Thoracic aorta (tissue), 2 donors: ENCODE results near the gene KMT2E. TPM values are rescaled to one million over a fixed set of nuclear protein-coding genes. Genes with fewer than 3 reads are reported as not detected.

Experiments
- ATAC-seq: fragments of 150-250 bp; one replicate; pipeline ENCODE4 v1.8.0; 2017; ENCODE audit warnings: low read depth; ENCODE audit not compliant: insufficient number of reproducible peaks, low FRiP score
- DNase-seq: peaks from one replicate; pipeline ENCODE4 v3.0.0-alpha.2; 2020; ENCODE audit warnings: low spot score
- H3K27ac ChIP-seq, 2 donors: fragments of 200-600 bp; sonication (generic); 1 replicate in 1 of 2; 2 replicates in 1 of 2; pipeline ENCODE4 v1.5.1; 2016; ENCODE audit warnings: mild to moderate bottlenecking in 2 of 2, moderate library complexity in 2 of 2
- H3K27me3 ChIP-seq: fragments of 200-600 bp; sonication (generic); replicated peaks from 2 replicates; pipeline ENCODE4 v1.6.0; 2016; ENCODE audit warnings: mild to moderate bottlenecking; ENCODE audit not compliant: insufficient read depth
- H3K36me3 ChIP-seq: fragments of 200-600 bp; sonication (generic); one replicate; pipeline ENCODE4 v1.5.1; 2016
- H3K4me1 ChIP-seq, 2 donors: fragments of 200-600 bp; sonication (generic); 1 replicate in 1 of 2; 2 replicates in 1 of 2; pipeline versions ENCODE4 v1.5.1 to v1.6.0; 2016; ENCODE audit warnings: low read depth in 2 of 2, mild to moderate bottlenecking in 1 of 2; ENCODE audit not compliant: control insufficient read depth in 1 of 2
- H3K4me3 ChIP-seq: fragments of 200-600 bp; sonication (generic); 2 replicates; pipeline ENCODE4 v1.5.1; 2016; ENCODE audit warnings: mild to moderate bottlenecking
- H3K9me3 ChIP-seq: fragments of 200-600 bp; sonication (generic); 2 replicates; pipeline ENCODE4 v1.5.1; 2016
- total RNA-seq, 2 donors: library from RNA; depleted of rRNA; stranded (reverse); fragments of >200 nt; gene quantifications; one replicate each; pipeline versions ENCODE4 v1.1.0 to v1.2.3, GENCODE V29; 2016
- TF ChIP-seq, protein P1 (sequence below): fragments of 200-600 bp; sonication (generic); IDR thresholded peaks from one replicate; pipeline ENCODE4 v1.5.1; 2019; ENCODE audit warnings: antibody characterized with exemption

KMT2E gene
- total RNA-seq, 2 donors from 2014 or later, result 139 to 140 TPM

GRCh38 chr7:105126436-105126975 is 112.5 kb downstream of the KMT2E start:
- ATAC-seq, result no peak
- no peaks in the 10 kb centered on the region for H3K36me3 ChIP-seq
- DNase-seq, result no peak
- no peak overlapping the region for H3K27ac ChIP-seq
- H3K27me3 ChIP-seq, result no peaks in the 10 kb centered on the region
- no peaks in the 10 kb centered on the region for H3K9me3 ChIP-seq
- H3K4me3 ChIP-seq, result no peak overlapping the region
- no peaks in the 10 kb centered on the region for H3K4me1 ChIP-seq
- TF ChIP-seq, protein P1, sequence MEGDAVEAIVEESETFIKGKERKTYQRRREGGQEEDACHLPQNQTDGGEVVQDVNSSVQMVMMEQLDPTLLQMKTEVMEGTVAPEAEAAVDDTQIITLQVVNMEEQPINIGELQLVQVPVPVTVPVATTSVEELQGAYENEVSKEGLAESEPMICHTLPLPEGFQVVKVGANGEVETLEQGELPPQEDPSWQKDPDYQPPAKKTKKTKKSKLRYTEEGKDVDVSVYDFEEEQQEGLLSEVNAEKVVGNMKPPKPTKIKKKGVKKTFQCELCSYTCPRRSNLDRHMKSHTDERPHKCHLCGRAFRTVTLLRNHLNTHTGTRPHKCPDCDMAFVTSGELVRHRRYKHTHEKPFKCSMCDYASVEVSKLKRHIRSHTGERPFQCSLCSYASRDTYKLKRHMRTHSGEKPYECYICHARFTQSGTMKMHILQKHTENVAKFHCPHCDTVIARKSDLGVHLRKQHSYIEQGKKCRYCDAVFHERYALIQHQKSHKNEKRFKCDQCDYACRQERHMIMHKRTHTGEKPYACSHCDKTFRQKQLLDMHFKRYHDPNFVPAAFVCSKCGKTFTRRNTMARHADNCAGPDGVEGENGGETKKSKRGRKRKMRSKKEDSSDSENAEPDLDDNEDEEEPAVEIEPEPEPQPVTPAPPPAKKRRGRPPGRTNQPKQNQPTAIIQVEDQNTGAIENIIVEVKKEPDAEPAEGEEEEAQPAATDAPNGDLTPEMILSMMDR, result no peak

GRCh38 chr7:105127179-105127578 is 113.2 kb downstream of the KMT2E start:
- Histone ChIP-seq H3K36me3 (peaks cover 2% of the 10 kb centered on the region), H3K4me3 (no peak overlapping the region), H3K27me3 (no peaks in the 10 kb centered on the region), H3K9me3 (no peaks in the 10 kb centered on the region), H3K27ac (no peak overlapping the region), H3K4me1 (no peaks in the 10 kb centered on the region)
- ATAC-seq, result no peak
- TF ChIP-seq, protein P1, result no peak
- no peak for DNase-seq

- Histone ChIP-seq H3K27ac (no peak overlapping the region), H3K36me3 (peaks cover 13% of the 10 kb centered on the region), H3K9me3 (no peaks in the 10 kb centered on the region), H3K27me3 (no peaks in the 10 kb centered on the region), H3K4me3 (no peak overlapping the region), H3K4me1 (no peaks in the 10 kb centered on the region)
- TF ChIP-seq, protein P1, result no peak
- no peak for DNase-seq
- ATAC-seq, result no peak
These were observed 116.0 kb downstream of the KMT2E start for GRCh38 chr7:105130048-105130447.

DNA sequence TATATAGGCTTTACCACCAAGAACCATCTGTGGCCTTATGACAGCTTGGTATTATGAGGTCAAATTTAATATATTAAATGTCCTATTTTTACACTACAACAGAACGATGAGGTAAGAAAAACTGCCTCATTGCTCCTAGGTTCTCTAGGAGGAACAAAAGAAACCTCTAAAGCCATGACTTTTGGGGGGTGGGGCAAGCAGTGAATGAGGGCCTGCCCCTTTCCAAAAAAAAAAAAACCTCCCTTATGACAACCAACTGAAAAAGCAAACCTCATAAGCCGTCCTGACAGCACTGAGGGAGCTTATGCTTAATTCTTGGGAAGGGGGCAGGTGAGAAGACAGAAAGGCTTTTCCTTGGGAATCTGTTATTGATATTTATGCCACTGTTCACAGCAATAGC is 116.6 kb downstream of the KMT2E start:
- Histone ChIP-seq H3K4me1 (no peaks in the 10 kb centered on the region), H3K27ac (no peak overlapping the region), H3K4me3 (no peak overlapping the region), H3K9me3 (no peaks in the 10 kb centered on the region), H3K36me3 (peaks cover 13% of the 10 kb centered on the region), H3K27me3 (no peaks in the 10 kb centered on the region)
- no peak for DNase-seq
- TF ChIP-seq, protein P1, result no peak
- ATAC-seq, result no peak

GRCh38 chr7:105131033-105131656 is 117.1 kb downstream of the KMT2E start:
- ATAC-seq (no peak), DNase-seq (no peak)
- Histone ChIP-seq H3K4me1 (no peaks in the 10 kb centered on the region), H3K27me3 (no peaks in the 10 kb centered on the region), H3K36me3 (peaks cover 13% of the 10 kb centered on the region), H3K9me3 (no peaks in the 10 kb centered on the region), H3K27ac (no peak overlapping the region), H3K4me3 (no peak overlapping the region)
- TF ChIP-seq, protein P1, result no peak
